Measurements from ENCODE around the gene IL1RL1.

DNA sequence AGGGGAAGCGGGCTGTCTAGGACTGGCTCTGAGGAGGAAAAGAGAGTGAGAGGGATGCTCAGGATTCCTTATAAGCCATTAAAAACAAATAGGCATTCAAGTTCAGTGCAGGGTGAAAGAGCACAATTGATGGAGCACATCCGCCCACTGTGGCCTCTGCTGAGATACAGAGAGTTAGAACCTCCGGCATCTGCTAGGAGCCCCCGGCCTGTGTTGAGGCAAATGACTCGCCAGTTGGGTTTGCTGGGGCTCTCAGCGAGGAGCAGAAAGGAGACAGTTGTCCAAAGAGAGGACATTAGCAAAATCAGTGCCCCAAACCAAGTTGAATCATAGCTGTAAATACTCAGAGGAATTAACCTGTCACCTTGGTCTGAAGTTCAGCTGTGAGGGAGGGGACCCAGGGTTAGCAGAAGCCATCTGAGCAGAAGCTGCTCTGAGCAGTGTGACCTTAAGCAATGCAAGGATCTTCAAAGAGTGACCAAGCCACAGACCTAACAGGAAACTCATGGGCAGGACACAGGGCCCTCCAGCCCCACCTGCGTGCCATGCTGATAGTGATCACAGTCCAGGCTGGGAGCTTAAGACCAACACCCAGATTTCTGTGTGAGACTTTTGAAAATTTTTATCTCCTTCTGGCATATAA is 88.3 kb downstream of the IL1RL1 start:
- TF ChIP-seq ZFP36 (IDR thresholded peaks at IDR 0.05; ENCODE audit: borderline replicate concordance, partially characterized antibody) (no peak), KDM1A (IDR thresholded peaks at IDR 0.05; ENCODE audit: low read depth) (no peak), EP300 (IDR thresholded peaks at IDR 0.05) (no peak), POLR2A (IDR thresholded peaks at IDR 0.05; ENCODE audit: low read length) (no peak), CBX8 (IDR thresholded peaks at IDR 0.05) (no peak), RAD21 (conservative IDR thresholded peaks at IDR 0.05 in 1 of 2, IDR thresholded peaks at IDR 0.05 in 1 of 2) (no peak), CEBPB (IDR thresholded peaks at IDR 0.05) (no peak), RNF2 (IDR thresholded peaks at IDR 0.05; ENCODE audit: borderline replicate concordance, low read depth) (no peak), HDAC2 (IDR thresholded peaks at IDR 0.05) (no peak), CHD2 (IDR thresholded peaks at IDR 0.05; ENCODE audit: low read length, partially characterized antibody) (no peak)
- TF ChIP-seq, protein P1, sequence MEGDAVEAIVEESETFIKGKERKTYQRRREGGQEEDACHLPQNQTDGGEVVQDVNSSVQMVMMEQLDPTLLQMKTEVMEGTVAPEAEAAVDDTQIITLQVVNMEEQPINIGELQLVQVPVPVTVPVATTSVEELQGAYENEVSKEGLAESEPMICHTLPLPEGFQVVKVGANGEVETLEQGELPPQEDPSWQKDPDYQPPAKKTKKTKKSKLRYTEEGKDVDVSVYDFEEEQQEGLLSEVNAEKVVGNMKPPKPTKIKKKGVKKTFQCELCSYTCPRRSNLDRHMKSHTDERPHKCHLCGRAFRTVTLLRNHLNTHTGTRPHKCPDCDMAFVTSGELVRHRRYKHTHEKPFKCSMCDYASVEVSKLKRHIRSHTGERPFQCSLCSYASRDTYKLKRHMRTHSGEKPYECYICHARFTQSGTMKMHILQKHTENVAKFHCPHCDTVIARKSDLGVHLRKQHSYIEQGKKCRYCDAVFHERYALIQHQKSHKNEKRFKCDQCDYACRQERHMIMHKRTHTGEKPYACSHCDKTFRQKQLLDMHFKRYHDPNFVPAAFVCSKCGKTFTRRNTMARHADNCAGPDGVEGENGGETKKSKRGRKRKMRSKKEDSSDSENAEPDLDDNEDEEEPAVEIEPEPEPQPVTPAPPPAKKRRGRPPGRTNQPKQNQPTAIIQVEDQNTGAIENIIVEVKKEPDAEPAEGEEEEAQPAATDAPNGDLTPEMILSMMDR (IDR thresholded peaks at IDR 0.05), result no peak
- TF ChIP-seq, protein P2, sequence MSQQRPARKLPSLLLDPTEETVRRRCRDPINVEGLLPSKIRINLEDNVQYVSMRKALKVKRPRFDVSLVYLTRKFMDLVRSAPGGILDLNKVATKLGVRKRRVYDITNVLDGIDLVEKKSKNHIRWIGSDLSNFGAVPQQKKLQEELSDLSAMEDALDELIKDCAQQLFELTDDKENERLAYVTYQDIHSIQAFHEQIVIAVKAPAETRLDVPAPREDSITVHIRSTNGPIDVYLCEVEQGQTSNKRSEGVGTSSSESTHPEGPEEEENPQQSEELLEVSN (IDR thresholded peaks at IDR 0.05; ENCODE audit: borderline replicate concordance, low read depth), result no peak
- TF ChIP-seq, protein P3, sequence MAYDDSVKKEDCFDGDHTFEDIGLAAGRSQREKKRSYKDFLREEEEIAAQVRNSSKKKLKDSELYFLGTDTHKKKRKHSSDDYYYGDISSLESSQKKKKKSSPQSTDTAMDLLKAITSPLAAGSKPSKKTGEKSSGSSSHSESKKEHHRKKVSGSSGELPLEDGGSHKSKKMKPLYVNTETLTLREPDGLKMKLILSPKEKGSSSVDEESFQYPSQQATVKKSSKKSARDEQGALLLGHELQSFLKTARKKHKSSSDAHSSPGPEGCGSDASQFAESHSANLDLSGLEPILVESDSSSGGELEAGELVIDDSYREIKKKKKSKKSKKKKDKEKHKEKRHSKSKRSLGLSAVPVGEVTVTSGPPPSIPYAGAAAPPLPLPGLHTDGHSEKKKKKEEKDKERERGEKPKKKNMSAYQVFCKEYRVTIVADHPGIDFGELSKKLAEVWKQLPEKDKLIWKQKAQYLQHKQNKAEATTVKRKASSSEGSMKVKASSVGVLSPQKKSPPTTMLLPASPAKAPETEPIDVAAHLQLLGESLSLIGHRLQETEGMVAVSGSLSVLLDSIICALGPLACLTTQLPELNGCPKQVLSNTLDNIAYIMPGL (CRISPR knock-in tag; IDR thresholded peaks at IDR 0.05; ENCODE audit: borderline replicate concordance), result no peak
- TF ChIP-seq, protein P4, sequence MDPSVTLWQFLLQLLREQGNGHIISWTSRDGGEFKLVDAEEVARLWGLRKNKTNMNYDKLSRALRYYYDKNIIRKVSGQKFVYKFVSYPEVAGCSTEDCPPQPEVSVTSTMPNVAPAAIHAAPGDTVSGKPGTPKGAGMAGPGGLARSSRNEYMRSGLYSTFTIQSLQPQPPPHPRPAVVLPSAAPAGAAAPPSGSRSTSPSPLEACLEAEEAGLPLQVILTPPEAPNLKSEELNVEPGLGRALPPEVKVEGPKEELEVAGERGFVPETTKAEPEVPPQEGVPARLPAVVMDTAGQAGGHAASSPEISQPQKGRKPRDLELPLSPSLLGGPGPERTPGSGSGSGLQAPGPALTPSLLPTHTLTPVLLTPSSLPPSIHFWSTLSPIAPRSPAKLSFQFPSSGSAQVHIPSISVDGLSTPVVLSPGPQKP (IDR thresholded peaks at IDR 0.05; ENCODE audit: low read depth, low read length), result no peak
